ENCODE results near the gene F5.

- TF ChIP-seq CTCF (IDR thresholded peaks at IDR 0.05) (no peak), EZH2 (IDR thresholded peaks at IDR 0.05; ENCODE audit: borderline replicate concordance, insufficient read depth, low read depth, low read length, poor library complexity, severe bottlenecking) (no peak)
Observed at GRCh38 chr1:169493251-169493650, 93.0 kb downstream of the F5 start.
